Effector CD8-positive, alpha-beta T cell (primary cell): ENCODE data around the gene SLC25A48.

Experiments
- DNase-seq: peaks from one replicate; lab custom pipeline; 2025; lab: John Stamatoyannopoulos, UW

SLC25A48 gene

DNA sequence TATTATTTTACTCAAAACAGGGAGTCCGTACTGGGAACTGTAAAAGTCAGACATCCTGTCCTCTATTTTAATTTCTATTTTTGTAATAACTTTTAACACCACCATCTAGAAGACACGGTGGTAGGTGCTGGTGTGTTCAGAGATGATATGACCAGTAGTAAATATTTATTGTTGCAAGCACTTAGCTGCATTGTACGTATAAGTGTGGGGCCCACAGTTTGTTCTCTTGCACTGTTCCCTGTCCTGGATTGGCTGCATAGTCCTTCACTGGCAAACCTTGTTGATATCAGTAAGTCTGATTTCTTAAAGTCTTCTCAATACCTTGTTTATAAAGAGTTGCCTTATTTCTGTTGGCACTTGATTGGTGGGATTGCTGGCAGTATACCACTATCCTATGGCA is 85.7 kb downstream of the SLC25A48 start:
- DNase-seq, result no peak

DNA sequence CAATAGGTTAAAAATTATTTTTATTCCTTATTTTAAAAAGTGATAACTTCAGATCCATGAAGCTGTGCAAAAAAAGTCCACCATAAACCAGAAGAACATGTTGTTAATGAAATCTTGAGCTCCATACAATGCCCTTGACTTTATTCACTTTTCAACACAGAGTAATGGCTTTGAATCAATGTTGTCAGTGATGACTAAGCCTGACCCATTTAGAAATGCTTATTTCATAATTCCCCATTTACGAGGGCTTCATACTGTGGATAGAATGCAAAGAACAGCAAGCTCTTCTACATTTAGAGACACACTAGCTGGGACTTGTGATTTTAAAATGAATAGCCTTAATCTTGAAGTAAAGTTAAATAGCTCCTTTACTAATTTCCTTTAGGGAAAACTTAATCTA is 86.9 kb downstream of the SLC25A48 start:
- no peak for DNase-seq

DNA sequence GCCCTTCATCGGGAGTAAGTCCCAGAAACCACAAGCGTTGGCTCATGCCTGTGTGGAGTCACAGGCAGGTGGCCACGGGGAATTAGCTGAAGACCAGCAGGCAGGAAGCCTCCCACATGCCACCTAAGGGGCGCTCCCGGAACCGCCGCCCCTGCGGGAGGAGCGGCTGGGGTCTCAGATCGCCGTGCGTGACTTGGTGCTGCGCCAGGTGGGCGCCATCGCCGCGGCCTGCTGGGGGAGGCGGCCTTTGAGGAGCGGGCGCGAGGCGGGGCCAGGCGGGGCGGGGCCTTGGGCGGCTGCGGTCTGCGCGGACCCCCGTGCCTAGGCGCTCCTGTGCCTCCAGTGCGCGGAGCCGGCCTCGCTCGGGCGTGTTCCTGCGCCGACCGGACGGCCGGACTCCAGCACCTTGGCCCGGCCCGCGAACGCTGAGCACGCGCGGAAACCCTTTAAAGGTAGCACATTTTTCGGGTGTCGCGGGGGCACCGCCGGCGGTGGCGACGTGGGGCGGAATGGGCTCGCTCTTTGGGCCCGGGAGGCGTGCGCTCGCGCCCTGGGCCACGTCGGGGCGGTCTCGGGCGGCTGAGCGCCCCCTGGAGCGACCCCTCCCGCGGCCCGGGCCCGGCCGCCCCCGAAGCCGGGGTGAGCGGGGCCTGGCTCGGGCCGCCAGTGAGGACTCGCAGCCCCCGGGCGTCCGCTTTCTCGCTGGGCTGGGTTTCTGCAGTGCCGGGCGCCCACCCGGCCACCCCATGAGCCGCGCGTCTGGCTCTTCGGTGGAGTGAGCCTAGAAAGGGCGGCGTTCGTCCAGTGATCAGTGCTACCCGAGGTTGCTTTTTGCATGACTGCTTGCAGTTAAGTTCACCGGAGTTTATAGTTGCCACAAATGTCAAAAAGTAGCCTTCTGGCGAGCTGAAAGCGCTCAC is 95.8 kb downstream of the SLC25A48 start:
- DNase-seq, result no peak

DNA sequence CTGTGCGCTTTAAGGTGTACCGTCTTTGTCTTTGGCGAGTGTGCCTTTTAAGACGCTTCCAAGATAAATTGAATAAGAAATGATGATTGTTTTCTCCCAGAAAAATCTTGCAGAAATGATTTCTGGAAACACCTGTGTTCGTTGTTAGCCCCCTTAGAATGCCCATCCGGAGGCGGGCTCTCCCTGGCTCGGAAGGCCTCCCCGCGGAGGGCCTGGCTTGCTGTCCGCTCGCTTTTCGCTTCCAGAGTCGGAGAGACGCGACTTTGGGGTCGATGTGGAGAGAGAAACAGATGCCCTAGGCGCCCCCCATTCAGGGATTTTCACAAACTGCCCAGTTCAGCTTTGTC is 96.5 kb downstream of the SLC25A48 start:
- DNase-seq, result no peak

DNA sequence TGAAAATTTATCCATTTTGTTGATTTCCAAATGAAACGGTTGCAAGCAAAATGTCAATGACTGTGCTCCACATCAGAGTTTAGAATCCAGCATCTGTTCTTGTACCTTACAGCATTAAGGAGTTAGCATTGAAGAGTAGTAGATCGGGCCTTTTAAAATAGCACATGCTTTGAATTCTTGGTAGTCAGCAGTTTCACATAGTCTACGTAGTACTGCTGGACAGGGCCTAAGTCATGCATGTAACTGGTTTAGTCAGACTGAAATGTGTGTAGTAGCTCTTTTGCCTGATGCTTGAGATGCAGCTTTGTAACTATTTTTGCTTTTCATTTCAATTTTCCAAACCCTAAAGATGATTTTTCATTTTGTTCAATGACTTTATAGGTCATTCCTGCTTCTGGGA is 100.5 kb downstream of the SLC25A48 start:
- no peak for DNase-seq

DNA sequence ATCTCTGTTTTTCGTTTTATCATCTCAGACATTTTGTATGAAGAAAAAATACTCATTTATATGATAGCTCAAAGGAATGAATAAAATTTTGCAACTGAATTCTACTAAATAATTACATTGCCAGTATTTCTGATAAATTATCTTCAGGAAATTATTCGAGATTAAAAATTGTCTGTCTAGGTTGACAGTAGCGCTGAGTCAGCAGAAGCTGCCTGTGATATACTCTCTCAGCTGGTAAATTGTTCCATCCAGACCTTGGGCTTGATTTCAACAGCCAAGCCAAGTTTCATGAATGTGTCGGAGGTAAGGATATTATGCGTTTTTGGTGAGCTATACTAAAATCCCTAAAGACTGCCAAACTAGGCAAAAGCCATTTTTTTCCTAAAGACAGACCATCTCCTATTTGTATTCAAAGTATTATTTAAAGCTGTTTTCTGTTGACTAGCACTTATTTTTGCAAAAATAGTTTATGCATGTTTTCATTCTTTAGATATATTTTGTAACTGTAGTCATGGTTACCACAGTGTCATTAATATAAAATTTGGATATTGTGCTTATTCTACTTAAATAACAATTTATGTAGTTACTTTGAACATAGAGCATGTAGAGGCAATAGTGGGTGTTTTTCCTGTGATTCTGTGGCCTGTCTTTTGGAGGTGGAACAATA is 102.9 kb downstream of the SLC25A48 start:
- no peak for DNase-seq
